Activated CD8-positive, alpha-beta memory T cell treated with anti-CD3 and anti-CD28 coated beads, Interleukin-2, amount 10 ng/mL, durations not matched to agents 7 days and 5 days (primary cell): ENCODE measurements around the gene TMEM74B. TPM values are rescaled to one million over a fixed set of nuclear protein-coding genes. Genes with fewer than 3 reads are reported as not detected.

Experiments
- ATAC-seq: fragments of 150-1000 bp; cut with Tn5 transposase; one replicate; pipeline ENCODE4 v1.10.0; 2021; ENCODE audit warnings: moderate library complexity
- CTCF ChIA-PET: fragments of 350-600 bp; sonication (Branson Sonifier 250); formaldehyde crosslinking; loops from one replicate; lab custom pipeline; 2021; ENCODE audit warnings: antibody characterized with exemption; lab: Charles Lee
- DNase-seq: peaks from one replicate; pipeline ENCODE4 v3.0.0-alpha.2; 2020
- H3K27ac Mint-ChIP-seq: one replicate; pipeline ENCODE4 v1.8.0; 2021; ENCODE audit warnings: mild to moderate bottlenecking, mixed read lengths
- H3K27me3 Mint-ChIP-seq: one replicate; pipeline ENCODE4 v1.8.0; 2021; ENCODE audit warnings: mixed read lengths
- H3K36me3 Mint-ChIP-seq: one replicate; pipeline ENCODE4 v1.8.0; 2021; ENCODE audit warnings: mild to moderate bottlenecking, mixed read lengths
- H3K4me1 Mint-ChIP-seq: one replicate; pipeline ENCODE4 v1.8.0; 2021; ENCODE audit warnings: mixed read lengths
- H3K4me3 Mint-ChIP-seq: one replicate; pipeline ENCODE4 v1.8.0; 2021; ENCODE audit warnings: mild to moderate bottlenecking, moderate library complexity, mixed read lengths
- H3K9me3 Mint-ChIP-seq: one replicate; pipeline ENCODE4 v1.8.0; 2022; ENCODE audit warnings: low read depth, mixed read lengths
- total RNA-seq, 2 experiments: library from RNA; stranded (reverse); gene quantifications; one replicate each; pipeline ENCODE4 v1.2.3, GENCODE V29; 2021

The TMEM74B gene
- total RNA-seq, 2 experiments from 2014 or later: 0.45 to 0.55 TPM

- DNase-seq: peak; percentile 83
- CTCF ChIA-PET: interaction anchor here (0.6 to 7.1 kb wide), 31 partner anchors 7 to 513 kb away, joined by 3 to 44 read pairs (median 4); partner anchors contain the start of genes C20orf202, FAM110A and RAD21L1
- ATAC-seq: peak; percentile 96
- Mint-ChIP-seq H3K27me3 (peaks cover 21% of the 10 kb centered on the region), H3K36me3 (no peaks in the 10 kb centered on the region), H3K4me3 (no peak overlapping the region), H3K27ac (no peak overlapping the region), H3K9me3 (no peaks in the 10 kb centered on the region), H3K4me1 (peaks cover 31% of the 10 kb centered on the region)
These were observed 28.0 kb upstream of the TMEM74B start for GRCh38 chr20:1212607-1213396.

- Mint-ChIP-seq H3K27ac (no peak overlapping the region), H3K9me3 (no peaks in the 10 kb centered on the region), H3K4me3 (no peak overlapping the region), H3K4me1 (peaks cover 31% of the 10 kb centered on the region), H3K36me3 (no peaks in the 10 kb centered on the region), H3K27me3 (peaks cover 15% of the 10 kb centered on the region)
- ATAC-seq (no peak), DNase-seq (no peak)
- CTCF ChIA-PET: interaction anchor here (0.6 to 7.1 kb wide), 14 partner anchors 9 to 512 kb away, joined by 3 to 44 read pairs (median 5); partner anchors contain the start of genes C20orf202, FAM110A and RAD21L1
These were observed 27.2 kb upstream of the TMEM74B start for GRCh38 chr20:1212023-1212422.

- H3K9me3 Mint-ChIP-seq: no peaks in the 10 kb centered on the region
- ATAC-seq: no peak
- CTCF ChIA-PET: interaction anchor here (0.8 to 7.1 kb wide), 6 partner anchors 25 to 392 kb away, joined by 3 to 44 read pairs (median 3); no protein-coding TSS in a partner anchor
- no peaks in the 10 kb centered on the region for H3K36me3 Mint-ChIP-seq
- H3K27me3 Mint-ChIP-seq: peaks cover 15% of the 10 kb centered on the region
- no peak for DNase-seq
- peaks cover 22% of the 10 kb centered on the region for H3K4me1 Mint-ChIP-seq
- H3K4me3 Mint-ChIP-seq: no peak overlapping the region
- H3K27ac Mint-ChIP-seq: no peak overlapping the region
These were observed 25.7 kb upstream of the TMEM74B start for GRCh38 chr20:1210501-1210900.

- no peak for DNase-seq
- no peaks in the 10 kb centered on the region for H3K36me3 Mint-ChIP-seq
- ATAC-seq: no peak
- no peaks in the 10 kb centered on the region for H3K9me3 Mint-ChIP-seq
- H3K4me3 Mint-ChIP-seq: no peak overlapping the region
- peaks cover 15% of the 10 kb centered on the region for H3K4me1 Mint-ChIP-seq
- CTCF ChIA-PET: interaction anchor here (0.8 to 7.1 kb wide), 6 partner anchors 13 to 391 kb away, joined by 3 to 44 read pairs (median 3); no protein-coding TSS in a partner anchor
- peaks cover 15% of the 10 kb centered on the region for H3K27me3 Mint-ChIP-seq
- no peak overlapping the region for H3K27ac Mint-ChIP-seq
These were observed 24.9 kb upstream of the TMEM74B start for GRCh38 chr20:1209447-1210387.

GRCh38 chr20:1207293-1207878, 22.6 kb upstream of the TMEM74B start:
- Mint-ChIP-seq H3K4me3 (no peak overlapping the region), H3K9me3 (no peaks in the 10 kb centered on the region), H3K27ac (no peak overlapping the region), H3K27me3 (peaks cover 13% of the 10 kb centered on the region), H3K36me3 (no peaks in the 10 kb centered on the region), H3K4me1 (peaks cover under 1% of the 10 kb centered on the region)
- CTCF ChIA-PET: interaction anchor here (1.8 kb wide), 2 partner anchors 252 to 296 kb away, joined by 4 read pairs; no protein-coding TSS in a partner anchor
- DNase-seq (no peak), ATAC-seq (no peak)

- no peak overlapping the region for H3K27ac Mint-ChIP-seq
- no peaks in the 10 kb centered on the region for H3K36me3 Mint-ChIP-seq
- no peaks in the 10 kb centered on the region for H3K4me1 Mint-ChIP-seq
- no peak overlapping the region for H3K4me3 Mint-ChIP-seq
- ATAC-seq (no peak), DNase-seq (no peak)
- no peaks in the 10 kb centered on the region for H3K9me3 Mint-ChIP-seq
- CTCF ChIA-PET: interaction anchor here (1.3 to 1.6 kb wide), 2 partner anchors 7 to 98 kb away, joined by 5 to 6 read pairs; no protein-coding TSS in a partner anchor
- H3K27me3 Mint-ChIP-seq: peaks cover 13% of the 10 kb centered on the region
These were observed 21.8 kb upstream of the TMEM74B start for GRCh38 chr20:1206366-1207148.

- Mint-ChIP-seq H3K36me3 (no peaks in the 10 kb centered on the region), H3K27ac (no peak overlapping the region), H3K4me3 (no peak overlapping the region), H3K9me3 (no peaks in the 10 kb centered on the region), H3K27me3 (peaks cover 13% of the 10 kb centered on the region), H3K4me1 (no peaks in the 10 kb centered on the region)
- CTCF ChIA-PET: interaction anchor here (0.9 to 1.6 kb wide), 3 partner anchors 8 to 298 kb away, joined by 3 to 6 read pairs (median 5); no protein-coding TSS in a partner anchor
- DNase-seq (no peak), ATAC-seq (no peak)
These were observed 21.0 kb upstream of the TMEM74B start for GRCh38 chr20:1205802-1206201.

- no peak for ATAC-seq
- Mint-ChIP-seq H3K9me3 (no peaks in the 10 kb centered on the region), H3K4me1 (peaks cover 6% of the 10 kb centered on the region), H3K4me3 (no peak overlapping the region), H3K36me3 (no peaks in the 10 kb centered on the region), H3K27ac (no peak overlapping the region), H3K27me3 (peaks cover 9% of the 10 kb centered on the region)
- CTCF ChIA-PET: interaction anchor here (0.9 to 2.4 kb wide), 3 partner anchors 9 to 299 kb away, joined by 3 to 11 read pairs (median 5); no protein-coding TSS in a partner anchor
- DNase-seq: no peak
These were observed 19.8 kb upstream of the TMEM74B start for GRCh38 chr20:1204576-1204975.

GRCh38 chr20:1204113-1204512, 19.3 kb upstream of the TMEM74B start:
- no peaks in the 10 kb centered on the region for H3K36me3 Mint-ChIP-seq
- peaks cover 5% of the 10 kb centered on the region for H3K27me3 Mint-ChIP-seq
- no peak overlapping the region for H3K4me3 Mint-ChIP-seq
- ATAC-seq (no peak), DNase-seq (no peak)
- CTCF ChIA-PET: interaction anchor here (1.0 to 2.4 kb wide), 3 partner anchors 9 to 95 kb away, joined by 3 to 11 read pairs (median 3); no protein-coding TSS in a partner anchor
- peaks cover 6% of the 10 kb centered on the region for H3K4me1 Mint-ChIP-seq
- no peaks in the 10 kb centered on the region for H3K9me3 Mint-ChIP-seq
- H3K27ac Mint-ChIP-seq: no peak overlapping the region

GRCh38 chr20:1203630-1204029, 18.8 kb upstream of the TMEM74B start:
- CTCF ChIA-PET: interaction anchor here (1.0 to 2.4 kb wide), 3 partner anchors 9 to 94 kb away, joined by 3 to 11 read pairs (median 3); no protein-coding TSS in a partner anchor
- Mint-ChIP-seq H3K36me3 (no peaks in the 10 kb centered on the region), H3K4me3 (no peak overlapping the region), H3K27ac (no peak overlapping the region), H3K4me1 (peaks cover 6% of the 10 kb centered on the region), H3K9me3 (no peaks in the 10 kb centered on the region), H3K27me3 (peaks cover 3% of the 10 kb centered on the region)
- DNase-seq: no peak
- ATAC-seq: no peak

GRCh38 chr20:1202762-1203504, 18.2 kb upstream of the TMEM74B start, which contains the start of gene C20orf202:
C20orf202 (plus strand) TSS chr20:1203454; CDS start chr20:1203586, 132 bp downstream.
- CTCF ChIA-PET: interaction anchor here (1.0 to 2.4 kb wide), 3 partner anchors 10 to 94 kb away, joined by 3 to 11 read pairs (median 3); no protein-coding TSS in a partner anchor
- H3K4me1 Mint-ChIP-seq: peaks cover 6% of the 10 kb centered on the region
- no peak for DNase-seq
- no peaks in the 10 kb centered on the region for H3K9me3 Mint-ChIP-seq
- no peak within 1 kb of the TSS for H3K4me3 Mint-ChIP-seq
- ATAC-seq: no peak
- no peaks in the 10 kb centered on the region for H3K27me3 Mint-ChIP-seq
- no peak within 1 kb of the TSS for H3K27ac Mint-ChIP-seq
- H3K36me3 Mint-ChIP-seq: no peaks in the 10 kb centered on the region
